Measurements from ENCODE around the gene MRPL20. TPM values are rescaled to one million over a fixed set of nuclear protein-coding genes. Genes with fewer than 3 reads are reported as not detected.
"Not testable (repeated sequence)": the region's sequence is repeated elsewhere in the genome, so short reads cannot be mapped to it uniquely, and the experiment has no call there.

The MRPL20 gene
- polyA plus RNA-seq, 2 donors, result 59.1 to 148 TPM

DNA sequence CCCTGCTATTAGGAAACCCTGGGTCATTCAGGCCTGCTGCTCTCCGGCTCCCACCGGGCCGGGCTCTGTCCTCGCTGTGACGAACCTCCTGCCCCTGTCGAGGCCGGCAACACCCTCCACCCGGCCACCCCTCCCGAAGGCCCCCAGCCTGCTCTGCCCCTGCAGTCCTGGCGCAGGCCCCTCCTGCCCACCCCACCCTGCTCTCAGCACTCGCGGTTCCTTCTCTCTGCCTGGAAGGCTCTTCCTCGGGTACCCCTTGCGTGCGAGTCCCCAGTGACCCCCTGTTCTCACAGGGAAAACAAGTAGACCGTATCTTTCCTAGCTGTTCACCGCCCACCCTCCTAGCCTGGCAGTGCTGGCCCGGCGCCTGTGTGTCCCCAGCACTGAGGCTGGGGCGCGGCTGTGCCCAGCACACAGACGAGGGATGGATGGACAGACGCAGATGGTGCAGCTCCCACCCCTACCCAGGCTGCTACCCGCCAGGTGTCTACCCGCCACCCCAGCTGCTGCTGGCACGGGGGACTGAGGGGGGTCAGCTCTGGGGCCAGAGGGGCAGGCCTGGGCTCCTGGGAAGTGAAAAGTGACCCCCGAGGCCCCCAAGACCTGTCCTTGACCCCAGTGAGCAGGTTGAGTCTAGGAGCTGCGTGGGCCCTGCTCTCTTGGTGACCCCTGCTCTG lies 25.3 kb upstream of the MRPL20 start:
- peak overlapping the region; percentile 97 to 99 for H3K27ac ChIP-seq (ENCODE audit: low read depth in 2 of 2, low read length in 1 of 2)
- H3K4me3 ChIP-seq (ENCODE audit: low read depth in 1 of 2, low read length in 2 of 2), result no peak overlapping the region
- H3K4me1 ChIP-seq (ENCODE audit: control insufficient read depth in 2 of 2, insufficient read depth in 2 of 2, low read length in 1 of 2), result peaks cover 23 to 51% of the 10 kb centered on the region in 2 donors
- no peaks in the 10 kb centered on the region for H3K27me3 ChIP-seq (ENCODE audit: control insufficient read depth in 1 of 2, insufficient read depth in 2 of 2, low read length in 2 of 2)
- WGBS, 2 donors, result 60 to 67% methylated on average over 28 of the region's 28 CpGs
- H3K9me3 ChIP-seq (ENCODE audit: control insufficient read depth in 2 of 2, insufficient read depth in 1 of 2, low read depth in 1 of 2, low read length in 1 of 2), result no peaks in the 10 kb centered on the region
- H3K36me3 ChIP-seq (ENCODE audit: control insufficient read depth in 2 of 2, insufficient read depth in 2 of 2, low read length in 1 of 2), result peaks cover 0 to 2% of the 10 kb centered on the region in 2 donors

DNA sequence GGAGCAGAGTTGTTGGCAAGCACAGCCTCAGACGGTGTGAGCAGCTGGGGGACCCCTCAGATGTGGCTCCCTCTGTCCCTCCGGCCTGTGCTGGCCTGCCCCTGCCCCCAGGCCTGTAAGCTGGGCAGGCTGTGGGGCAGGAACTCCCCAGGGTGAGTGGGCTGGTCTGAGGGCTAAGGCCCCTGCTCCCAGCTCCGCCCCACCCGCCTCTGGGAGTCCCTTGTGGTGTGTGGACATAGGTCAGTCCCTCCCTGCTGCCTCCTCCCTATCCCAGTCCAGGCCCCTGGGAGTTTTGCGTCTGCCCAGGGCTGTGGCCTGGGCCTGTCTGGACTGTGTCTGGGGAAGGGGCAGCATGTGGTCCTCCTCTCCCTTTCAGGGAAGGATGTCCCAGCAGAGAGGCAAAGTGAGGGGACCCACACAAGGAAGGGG lies 24.8 kb upstream of the MRPL20 start:
- Histone ChIP-seq H3K9me3 (ENCODE audit: control insufficient read depth in 2 of 2, insufficient read depth in 1 of 2, low read depth in 1 of 2, low read length in 1 of 2) (no peaks in the 10 kb centered on the region), H3K27ac (ENCODE audit: low read depth in 2 of 2, low read length in 1 of 2) (peak overlapping the region; percentile 97 to 99), H3K27me3 (ENCODE audit: control insufficient read depth in 1 of 2, insufficient read depth in 2 of 2, low read length in 2 of 2) (no peaks in the 10 kb centered on the region), H3K36me3 (ENCODE audit: control insufficient read depth in 2 of 2, insufficient read depth in 2 of 2, low read length in 1 of 2) (peaks cover 0 to 1% of the 10 kb centered on the region in 2 donors), H3K4me1 (ENCODE audit: control insufficient read depth in 2 of 2, insufficient read depth in 2 of 2, low read length in 1 of 2) (peaks cover 23 to 46% of the 10 kb centered on the region in 2 donors), H3K4me3 (ENCODE audit: low read depth in 1 of 2, low read length in 2 of 2) (peak overlapping the region in 1 of 2 donors; percentile 5)
- 47 to 48% methylated on average over 5 of the region's 5 CpGs for WGBS, 2 donors

GRCh38 chr1:1430992-1431844 lies 24.1 kb upstream of the MRPL20 start:
- Histone ChIP-seq H3K4me1 (ENCODE audit: control insufficient read depth in 2 of 2, insufficient read depth in 2 of 2, low read length in 1 of 2) (peaks cover 25 to 41% of the 10 kb centered on the region in 2 donors), H3K4me3 (ENCODE audit: low read depth in 1 of 2, low read length in 2 of 2) (peak overlapping the region in 1 of 2 donors; percentile 5), H3K27me3 (ENCODE audit: control insufficient read depth in 1 of 2, insufficient read depth in 2 of 2, low read length in 2 of 2) (no peaks in the 10 kb centered on the region), H3K27ac (ENCODE audit: low read depth in 2 of 2, low read length in 1 of 2) (peak overlapping the region; percentile 97 to 99), H3K9me3 (ENCODE audit: control insufficient read depth in 2 of 2, insufficient read depth in 1 of 2, low read depth in 1 of 2, low read length in 1 of 2) (no peaks in the 10 kb centered on the region), H3K36me3 (ENCODE audit: control insufficient read depth in 2 of 2, insufficient read depth in 2 of 2, low read length in 1 of 2) (no peaks in the 10 kb centered on the region)
- WGBS, 2 donors, result 48 to 54% methylated on average over 16 to 18 of the region's 18 CpGs

DNA sequence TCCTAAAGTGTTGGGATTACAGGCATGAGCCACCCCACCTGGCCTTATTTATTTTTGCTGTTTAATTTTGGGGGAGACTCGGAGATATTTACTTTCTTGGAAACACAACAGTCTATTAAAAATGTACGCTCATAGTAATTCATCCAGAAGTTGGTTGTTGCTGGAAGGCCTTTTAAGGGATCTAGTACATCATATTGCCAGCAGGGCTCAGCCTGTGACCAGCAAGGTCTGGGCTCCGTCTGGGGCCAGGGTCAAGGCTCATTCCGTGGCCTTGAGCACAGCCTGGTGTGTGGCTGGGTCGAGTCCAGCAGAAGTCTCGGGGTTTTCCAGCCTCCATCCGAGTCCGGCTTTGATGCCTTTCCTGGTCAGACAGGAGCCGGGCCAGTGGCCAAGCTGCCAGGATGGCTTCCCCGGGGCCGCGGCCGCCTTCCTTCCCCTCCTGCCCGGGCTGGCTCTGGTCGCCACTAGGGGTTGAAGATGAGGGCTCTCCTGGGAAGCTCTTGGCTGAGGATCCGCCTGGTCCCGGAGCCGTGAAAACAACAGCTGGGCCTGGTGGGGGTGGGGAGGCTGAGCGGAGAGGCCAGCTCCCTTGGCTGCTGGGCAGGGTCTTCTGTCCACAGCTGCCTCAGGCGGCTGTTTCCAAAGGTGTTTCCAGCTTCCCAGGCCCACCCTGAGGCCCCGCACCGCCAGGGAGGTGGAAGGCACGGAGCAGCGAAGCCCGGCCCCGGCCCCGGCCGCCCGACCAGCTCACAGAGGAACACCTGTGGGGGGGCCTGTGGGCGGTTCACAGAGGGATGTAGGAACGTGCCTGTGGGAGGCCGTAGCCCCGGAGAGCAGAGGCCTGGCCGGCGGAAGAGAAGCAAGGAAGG lies 23.3 kb upstream of the MRPL20 start:
- 15 to 16% methylated on average over 34 to 35 of the region's 35 CpGs for WGBS, 2 donors
- no peaks in the 10 kb centered on the region for H3K9me3 ChIP-seq (ENCODE audit: control insufficient read depth in 2 of 2, insufficient read depth in 1 of 2, low read depth in 1 of 2, low read length in 1 of 2)
- H3K4me1 ChIP-seq (ENCODE audit: control insufficient read depth in 2 of 2, insufficient read depth in 2 of 2, low read length in 1 of 2), result peaks cover 25 to 39% of the 10 kb centered on the region in 2 donors
- H3K27ac ChIP-seq (ENCODE audit: low read depth in 2 of 2, low read length in 1 of 2), result peak overlapping the region; percentile 97 to 99
- H3K27me3 ChIP-seq (ENCODE audit: control insufficient read depth in 1 of 2, insufficient read depth in 2 of 2, low read length in 2 of 2), result no peaks in the 10 kb centered on the region
- H3K36me3 ChIP-seq (ENCODE audit: control insufficient read depth in 2 of 2, insufficient read depth in 2 of 2, low read length in 1 of 2), result no peaks in the 10 kb centered on the region
- peak overlapping the region in 1 of 2 donors; percentile 5 for H3K4me3 ChIP-seq (ENCODE audit: low read depth in 1 of 2, low read length in 2 of 2)

DNA sequence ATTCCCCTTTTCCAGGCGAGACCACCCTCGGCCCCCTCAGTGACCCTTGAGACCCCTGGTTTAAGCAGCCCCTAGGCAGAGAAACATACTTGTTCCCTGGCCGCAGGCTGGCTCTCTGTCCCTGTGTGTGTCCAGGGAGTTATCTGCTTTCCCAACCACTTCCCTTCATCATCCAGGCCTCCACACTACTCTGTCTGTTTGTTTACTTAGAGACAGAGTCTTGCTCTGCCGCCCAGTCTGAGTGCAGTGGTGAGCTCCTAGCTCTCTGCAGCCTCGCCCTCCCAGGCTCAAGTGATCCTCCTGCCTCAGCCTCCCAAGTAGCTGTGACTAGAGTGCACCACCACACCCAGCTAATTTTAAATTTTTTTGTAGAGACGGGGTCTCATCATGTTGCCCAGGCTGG lies 22.6 kb upstream of the MRPL20 start:
- H3K27ac ChIP-seq (ENCODE audit: low read depth in 2 of 2, low read length in 1 of 2), result peak overlapping the region; percentile 63 to 97
- H3K4me3 ChIP-seq (ENCODE audit: low read depth in 1 of 2, low read length in 2 of 2), result no peak overlapping the region
- no peaks in the 10 kb centered on the region for H3K27me3 ChIP-seq (ENCODE audit: control insufficient read depth in 1 of 2, insufficient read depth in 2 of 2, low read length in 2 of 2)
- H3K36me3 ChIP-seq (ENCODE audit: control insufficient read depth in 2 of 2, insufficient read depth in 2 of 2, low read length in 1 of 2), result no peaks in the 10 kb centered on the region
- no peaks in the 10 kb centered on the region for H3K9me3 ChIP-seq (ENCODE audit: control insufficient read depth in 2 of 2, insufficient read depth in 1 of 2, low read depth in 1 of 2, low read length in 1 of 2)
- H3K4me1 ChIP-seq (ENCODE audit: control insufficient read depth in 2 of 2, insufficient read depth in 2 of 2, low read length in 1 of 2), result peaks cover 24 to 32% of the 10 kb centered on the region in 2 donors
- WGBS, 2 donors, result 58 to 72% methylated on average over 6 of the region's 6 CpGs

DNA sequence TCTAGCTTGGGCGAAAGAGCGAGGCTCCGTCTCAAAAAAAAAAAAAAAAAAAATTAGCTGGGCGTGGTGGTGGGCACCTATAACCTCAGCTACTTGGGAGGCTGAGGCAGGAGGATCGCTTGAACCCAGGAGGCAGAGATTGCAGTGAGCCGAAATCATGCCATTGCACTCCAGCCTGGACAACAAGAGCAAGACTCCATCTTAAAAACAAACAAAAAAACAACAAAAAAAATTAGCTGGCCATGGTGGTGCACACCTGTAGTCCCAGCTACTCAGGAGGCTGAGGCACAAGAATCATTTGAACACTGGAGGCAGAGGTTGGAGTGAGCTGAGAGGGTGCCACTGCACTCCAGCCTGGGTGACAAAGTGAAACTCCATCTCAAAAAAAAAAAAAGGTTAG lies 21.9 kb upstream of the MRPL20 start:
- H3K27me3 ChIP-seq (ENCODE audit: control insufficient read depth in 1 of 2, insufficient read depth in 2 of 2, low read length in 2 of 2); H3K4me3 ChIP-seq (ENCODE audit: low read depth in 1 of 2, low read length in 2 of 2); H3K36me3 ChIP-seq (ENCODE audit: control insufficient read depth in 2 of 2, insufficient read depth in 2 of 2, low read length in 1 of 2); H3K9me3 ChIP-seq (ENCODE audit: control insufficient read depth in 2 of 2, insufficient read depth in 1 of 2, low read depth in 1 of 2, low read length in 1 of 2); H3K27ac ChIP-seq (ENCODE audit: low read depth in 2 of 2, low read length in 1 of 2): not testable (repeated sequence)
- 88 to 93% methylated on average over 3 to 6 of the region's 6 CpGs for WGBS, 2 donors
- H3K4me1 ChIP-seq (ENCODE audit: control insufficient read depth in 2 of 2, insufficient read depth in 2 of 2, low read length in 1 of 2), result peaks cover 22 to 27% of the 10 kb centered on the region in 2 donors

DNA sequence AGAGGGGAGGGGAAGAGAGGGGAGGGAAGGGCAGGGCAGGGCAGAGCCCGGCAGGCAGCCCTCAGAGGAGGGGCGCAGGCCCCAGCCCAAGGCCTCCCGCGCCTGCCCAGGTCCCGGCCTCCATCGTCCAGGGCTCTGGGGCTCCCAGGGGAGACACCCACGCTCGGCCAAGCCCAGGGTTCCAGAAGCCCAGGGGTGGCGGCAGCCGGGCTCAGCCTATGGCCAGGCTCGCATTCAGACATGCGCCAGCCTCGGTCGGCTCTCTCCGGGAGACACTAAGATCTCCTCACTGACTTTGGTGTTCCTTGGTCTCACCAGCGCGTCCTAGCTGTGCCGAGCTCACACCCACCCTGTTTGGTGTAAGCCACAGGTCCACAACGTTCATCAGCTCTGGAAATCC lies 21.1 kb upstream of the MRPL20 start:
- Histone ChIP-seq H3K4me3 (ENCODE audit: low read depth in 1 of 2, low read length in 2 of 2) (no peak overlapping the region), H3K9me3 (ENCODE audit: control insufficient read depth in 2 of 2, insufficient read depth in 1 of 2, low read depth in 1 of 2, low read length in 1 of 2) (no peaks in the 10 kb centered on the region), H3K36me3 (ENCODE audit: control insufficient read depth in 2 of 2, insufficient read depth in 2 of 2, low read length in 1 of 2) (no peaks in the 10 kb centered on the region), H3K27me3 (ENCODE audit: control insufficient read depth in 1 of 2, insufficient read depth in 2 of 2, low read length in 2 of 2) (no peaks in the 10 kb centered on the region), H3K27ac (ENCODE audit: low read depth in 2 of 2, low read length in 1 of 2) (no peak overlapping the region), H3K4me1 (ENCODE audit: control insufficient read depth in 2 of 2, insufficient read depth in 2 of 2, low read length in 1 of 2) (peaks cover 20 to 22% of the 10 kb centered on the region in 2 donors)
- WGBS, 2 donors, result 67 to 69% methylated on average over 13 to 19 of the region's 19 CpGs

- Histone ChIP-seq H3K27me3 (ENCODE audit: control insufficient read depth in 1 of 2, insufficient read depth in 2 of 2, low read length in 2 of 2) (no peaks in the 10 kb centered on the region), H3K36me3 (ENCODE audit: control insufficient read depth in 2 of 2, insufficient read depth in 2 of 2, low read length in 1 of 2) (no peaks in the 10 kb centered on the region), H3K27ac (ENCODE audit: low read depth in 2 of 2, low read length in 1 of 2) (no peak overlapping the region), H3K9me3 (ENCODE audit: control insufficient read depth in 2 of 2, insufficient read depth in 1 of 2, low read depth in 1 of 2, low read length in 1 of 2) (no peaks in the 10 kb centered on the region), H3K4me3 (ENCODE audit: low read depth in 1 of 2, low read length in 2 of 2) (peak overlapping the region in 1 of 2 donors; percentile 41), H3K4me1 (ENCODE audit: control insufficient read depth in 2 of 2, insufficient read depth in 2 of 2, low read length in 1 of 2) (peaks cover 17 to 21% of the 10 kb centered on the region in 2 donors)
- WGBS, 2 donors, result 0 to 2% methylated on average over 9 to 20 of the region's 22 CpGs
These were observed 20.7 kb upstream of the MRPL20 start for GRCh38 chr1:1427820-1428148.

GRCh38 chr1:1427106-1427819 lies 20.2 kb upstream of the MRPL20 start:
- Histone ChIP-seq H3K4me3 (ENCODE audit: low read depth in 1 of 2, low read length in 2 of 2) (peak overlapping the region in 1 of 2 donors; percentile 41), H3K4me1 (ENCODE audit: control insufficient read depth in 2 of 2, insufficient read depth in 2 of 2, low read length in 1 of 2) (peaks cover 12 to 18% of the 10 kb centered on the region in 2 donors), H3K27ac (ENCODE audit: low read depth in 2 of 2, low read length in 1 of 2) (no peak overlapping the region), H3K9me3 (ENCODE audit: control insufficient read depth in 2 of 2, insufficient read depth in 1 of 2, low read depth in 1 of 2, low read length in 1 of 2) (no peaks in the 10 kb centered on the region), H3K36me3 (ENCODE audit: control insufficient read depth in 2 of 2, insufficient read depth in 2 of 2, low read length in 1 of 2) (no peaks in the 10 kb centered on the region), H3K27me3 (ENCODE audit: control insufficient read depth in 1 of 2, insufficient read depth in 2 of 2, low read length in 2 of 2) (no peaks in the 10 kb centered on the region)
- 8 to 9% methylated on average over 49 to 66 of the region's 66 CpGs for WGBS, 2 donors
